Central memory CD8-positive, alpha-beta T cell (primary cell): ENCODE data around the gene DCST2.

Experiments used
- ATAC-seq: fragments of 150-1000 bp; cut with Tn5 transposase; replicated peaks from 2 replicates; pipeline ENCODE4 v1.10.0; 2022; ENCODE audit warnings: mild to moderate bottlenecking, moderate FRiP score, moderate number of reproducible peaks; ENCODE audit not compliant: poor library complexity, severe bottlenecking; ENCODE audit errors: extremely low read depth
- DNase-seq, 2 donors: peaks; one replicate each; pipeline ENCODE4 v3.0.0; 2021; ENCODE audit warnings: low spot score in 2 of 2
- H3K27ac Mint-ChIP-seq: one replicate; pipeline ENCODE4 v1.8.0; 2022; ENCODE audit warnings: low read depth, mild to moderate bottlenecking, moderate library complexity, mixed read lengths
- H3K27me3 Mint-ChIP-seq: one replicate; pipeline ENCODE4 v1.8.0; 2022; ENCODE audit warnings: mixed read lengths
- H3K36me3 Mint-ChIP-seq: one replicate; pipeline ENCODE4 v1.8.0; 2022; ENCODE audit warnings: mild to moderate bottlenecking, moderate library complexity, mixed read lengths; ENCODE audit not compliant: insufficient read depth
- H3K4me1 Mint-ChIP-seq: one replicate; pipeline ENCODE4 v1.8.0; 2022; ENCODE audit warnings: mixed read lengths
- H3K4me3 Mint-ChIP-seq: one replicate; pipeline ENCODE4 v1.8.0; 2022; ENCODE audit warnings: mild to moderate bottlenecking, moderate library complexity, mixed read lengths
- H3K9me3 Mint-ChIP-seq: one replicate; pipeline ENCODE4 v1.8.0; 2022; ENCODE audit warnings: mixed read lengths

Gene DCST2

GRCh38 chr1:155033524-155033923 lies at the start of gene DCST2, which contains the start of gene DCST1:
DCST2 (minus strand) TSS chr1:155033781; CDS start chr1:155033701, 80 bp downstream.
DCST1 (plus strand) TSS chr1:155033824; CDS start chr1:155034037, 213 bp downstream.
- no peaks in the 10 kb centered on the region for H3K4me1 Mint-ChIP-seq
- peaks cover 1% of the 10 kb centered on the region for H3K36me3 Mint-ChIP-seq
- peaks cover 32% of the 10 kb centered on the region for H3K27me3 Mint-ChIP-seq
- ATAC-seq (no peak), DNase-seq (no peak)
- H3K9me3 Mint-ChIP-seq: no peaks in the 10 kb centered on the region
- H3K27ac Mint-ChIP-seq: no peak within 1 kb of the TSS
- H3K4me3 Mint-ChIP-seq: no peak within 1 kb of the TSS

GRCh38 chr1:155083052-155083541 lies 49.5 kb upstream of the DCST2 start:
- ATAC-seq (no peak), DNase-seq (no peak)
- Mint-ChIP-seq H3K27me3 (peaks cover 48% of the 10 kb centered on the region), H3K4me1 (peaks cover 59% of the 10 kb centered on the region), H3K9me3 (no peaks in the 10 kb centered on the region), H3K36me3 (peaks cover 14% of the 10 kb centered on the region), H3K27ac (no peak overlapping the region), H3K4me3 (no peak overlapping the region)

- Mint-ChIP-seq H3K36me3 (peaks cover 14% of the 10 kb centered on the region), H3K4me1 (peaks cover 59% of the 10 kb centered on the region), H3K9me3 (no peaks in the 10 kb centered on the region), H3K27me3 (peaks cover 48% of the 10 kb centered on the region), H3K4me3 (peak overlapping the region; percentile 40), H3K27ac (no peak overlapping the region)
- DNase-seq: no peak
- no peak for ATAC-seq
Measured at GRCh38 chr1:155082301-155083051, 48.9 kb upstream of the DCST2 start.

GRCh38 chr1:155081472-155082300 lies 48.1 kb upstream of the DCST2 start:
- H3K9me3 Mint-ChIP-seq: no peaks in the 10 kb centered on the region
- peaks cover 59% of the 10 kb centered on the region for H3K4me1 Mint-ChIP-seq
- ATAC-seq (no peak), DNase-seq (no peak)
- H3K27me3 Mint-ChIP-seq: peaks cover 48% of the 10 kb centered on the region
- H3K27ac Mint-ChIP-seq: peak overlapping the region; percentile 10
- H3K4me3 Mint-ChIP-seq: peak overlapping the region; percentile 71
- peaks cover 14% of the 10 kb centered on the region for H3K36me3 Mint-ChIP-seq

- ATAC-seq (no peak), DNase-seq (no peak)
- peak overlapping the region; percentile 77 for H3K4me3 Mint-ChIP-seq
- no peak overlapping the region for H3K27ac Mint-ChIP-seq
- peaks cover 51% of the 10 kb centered on the region for H3K4me1 Mint-ChIP-seq
- peaks cover 9% of the 10 kb centered on the region for H3K36me3 Mint-ChIP-seq
- peaks cover 48% of the 10 kb centered on the region for H3K27me3 Mint-ChIP-seq
- no peaks in the 10 kb centered on the region for H3K9me3 Mint-ChIP-seq
Measured at GRCh38 chr1:155080312-155081228, 47.0 kb upstream of the DCST2 start.

DNA sequence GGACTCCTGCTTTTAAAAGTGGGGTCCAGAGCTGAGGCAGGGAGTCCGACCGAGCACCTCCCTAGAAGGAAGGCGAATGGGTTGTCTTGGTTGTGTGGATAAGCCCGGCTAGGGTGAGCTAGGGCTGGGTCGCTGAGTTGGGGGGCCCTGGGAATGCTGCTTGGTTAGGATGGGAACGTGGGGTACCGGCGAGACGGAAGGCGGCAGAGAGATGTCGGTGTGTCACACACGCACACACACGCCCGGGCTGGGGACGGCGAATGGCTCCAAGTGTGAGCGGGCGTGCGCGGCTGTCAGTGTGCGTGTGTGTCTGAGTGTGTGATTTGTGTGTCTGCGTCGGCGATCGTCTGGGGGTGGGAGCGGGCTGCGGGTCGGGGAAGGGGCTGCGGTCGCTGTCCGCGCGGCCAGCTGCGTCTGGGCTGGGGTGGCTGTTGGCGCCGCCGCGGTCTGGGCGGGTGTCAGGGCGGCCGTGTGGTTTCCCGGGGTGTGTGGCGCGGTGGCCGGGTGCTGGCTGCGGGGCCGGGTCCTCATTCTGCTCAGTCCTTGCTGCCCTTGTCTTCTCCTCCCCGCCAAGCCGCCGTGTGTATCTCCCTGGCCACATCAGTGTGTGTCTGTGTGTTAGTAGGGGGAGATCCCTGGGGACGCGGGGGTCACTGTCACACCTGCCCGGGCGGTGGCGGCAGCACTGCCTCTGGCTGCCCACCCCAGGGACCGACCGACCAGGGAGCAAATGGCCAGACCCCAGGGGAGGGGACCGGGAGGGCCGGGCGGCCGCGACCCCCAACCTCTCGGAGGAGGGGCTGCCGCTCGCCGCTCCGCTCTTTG lies 46.1 kb upstream of the DCST2 start:
- H3K36me3 Mint-ChIP-seq: peaks cover 3% of the 10 kb centered on the region
- ATAC-seq: no peak
- peak overlapping the region; percentile 77 for H3K4me3 Mint-ChIP-seq
- no peaks in the 10 kb centered on the region for H3K9me3 Mint-ChIP-seq
- peaks cover 43% of the 10 kb centered on the region for H3K4me1 Mint-ChIP-seq
- H3K27me3 Mint-ChIP-seq: peaks cover 48% of the 10 kb centered on the region
- peak overlapping the region; percentile 77 for H3K27ac Mint-ChIP-seq
- no peak for DNase-seq

GRCh38 chr1:155079210-155079486 lies 45.6 kb upstream of the DCST2 start:
- Mint-ChIP-seq H3K36me3 (peaks cover 1% of the 10 kb centered on the region), H3K27me3 (peaks cover 44% of the 10 kb centered on the region), H3K9me3 (no peaks in the 10 kb centered on the region), H3K27ac (peak overlapping the region; percentile 77), H3K4me3 (peak overlapping the region; percentile 77), H3K4me1 (peaks cover 37% of the 10 kb centered on the region)
- DNase-seq (no peak), ATAC-seq (no peak)

DNA sequence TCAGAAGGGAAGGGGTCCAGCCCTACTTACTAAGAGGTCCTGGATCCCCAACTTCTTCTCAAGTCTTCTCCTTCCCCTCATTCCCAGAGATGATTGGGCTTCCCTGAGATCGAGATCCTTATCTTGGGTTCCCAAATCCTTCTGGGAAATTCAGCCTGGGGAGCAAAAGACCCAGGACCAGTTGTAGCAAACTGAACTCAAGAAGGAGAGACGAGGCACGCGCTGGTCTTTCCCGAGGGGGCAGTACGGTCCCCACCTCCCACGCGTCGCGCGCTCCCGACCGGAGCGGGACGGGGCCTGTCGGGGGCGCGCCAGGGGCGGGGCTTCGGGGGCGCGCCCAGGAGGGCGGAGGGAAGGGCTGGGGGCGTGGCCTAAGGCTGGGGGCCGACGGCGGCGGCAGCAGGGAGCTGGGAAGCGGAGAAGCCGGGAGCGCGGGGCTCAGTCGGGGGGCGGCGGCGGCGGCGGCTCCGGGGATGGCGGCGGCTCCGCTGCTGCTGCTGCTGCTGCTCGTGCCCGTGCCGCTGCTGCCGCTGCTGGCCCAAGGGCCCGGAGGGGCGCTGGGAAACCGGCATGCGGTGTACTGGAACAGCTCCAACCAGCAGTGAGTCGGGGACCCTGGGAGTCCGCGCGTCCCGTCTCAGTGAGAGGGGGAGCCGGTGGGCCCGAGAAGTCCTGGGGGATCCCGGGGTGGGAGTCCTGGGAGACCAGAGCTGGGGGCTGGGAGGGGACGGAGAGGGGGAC lies 45.1 kb upstream of the DCST2 start, which contains the start of gene EFNA3:
Gene EFNA3, plus strand, starts transcription at position 369 of the 741 bp plus-strand sequence. Its CDS starts 105 bp downstream, at position 474.
- Mint-ChIP-seq H3K9me3 (no peaks in the 10 kb centered on the region), H3K36me3 (peaks cover 1% of the 10 kb centered on the region), H3K4me3 (peak within 1 kb of the TSS; percentile 77), H3K4me1 (peaks cover 38% of the 10 kb centered on the region), H3K27me3 (peaks cover 39% of the 10 kb centered on the region), H3K27ac (peak within 1 kb of the TSS; percentile 77)
- DNase-seq: no peak
- peak; percentile 24 for ATAC-seq

DNA sequence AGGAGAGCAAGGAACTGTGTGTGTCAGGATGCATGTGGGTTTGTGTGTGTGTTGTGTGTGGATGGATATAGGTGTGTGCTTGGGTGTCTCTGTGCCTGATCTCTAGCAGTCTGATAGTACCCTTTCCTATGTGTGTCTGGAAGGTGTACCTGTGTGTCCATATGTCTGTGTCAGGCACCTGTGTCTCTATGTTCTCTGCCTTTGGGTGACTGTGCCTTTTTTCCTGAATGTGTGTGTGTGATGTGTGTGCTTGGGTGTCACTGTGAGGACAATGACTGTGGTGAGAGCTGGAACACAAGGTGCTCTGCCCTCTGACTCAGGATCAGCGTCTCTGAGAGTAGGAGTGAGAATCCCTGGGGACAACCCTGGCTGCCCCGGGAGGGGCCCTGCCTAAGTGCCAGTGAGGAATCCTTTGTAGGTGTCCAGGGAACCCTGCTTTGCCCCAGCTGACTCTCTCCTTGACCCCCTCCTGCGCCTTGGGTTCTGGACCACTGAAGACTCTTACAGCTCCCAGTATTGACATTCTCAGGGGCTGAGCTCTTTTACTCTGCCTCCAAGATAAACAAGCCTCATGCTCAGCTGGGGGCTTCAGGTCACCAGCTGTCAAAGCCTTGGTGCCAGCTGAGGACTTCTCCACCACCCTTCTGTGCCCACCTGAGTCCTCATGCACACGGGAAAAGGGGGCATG lies 44.3 kb upstream of the DCST2 start:
- H3K4me1 Mint-ChIP-seq: peaks cover 43% of the 10 kb centered on the region
- ATAC-seq: no peak
- H3K27ac Mint-ChIP-seq: no peak overlapping the region

GRCh38 chr1:155077346-155077745 lies 43.8 kb upstream of the DCST2 start:
- H3K27me3 Mint-ChIP-seq: peaks cover 26% of the 10 kb centered on the region
- H3K36me3 Mint-ChIP-seq: peaks cover 1% of the 10 kb centered on the region
- ATAC-seq (no peak), DNase-seq (no peak)
- no peak overlapping the region for H3K27ac Mint-ChIP-seq
- no peaks in the 10 kb centered on the region for H3K9me3 Mint-ChIP-seq
- peaks cover 38% of the 10 kb centered on the region for H3K4me1 Mint-ChIP-seq
- H3K4me3 Mint-ChIP-seq: peak overlapping the region; percentile 77

More for the DNA sequence above, 44.3 kb upstream of the DCST2 start:
- DNase-seq: no peak
- peaks cover 32% of the 10 kb centered on the region for H3K27me3 Mint-ChIP-seq
- H3K4me3 Mint-ChIP-seq: peak overlapping the region; percentile 77
- no peaks in the 10 kb centered on the region for H3K9me3 Mint-ChIP-seq
- peaks cover 1% of the 10 kb centered on the region for H3K36me3 Mint-ChIP-seq
